Neural cell (in vitro differentiated cells): ENCODE data around the gene IFFO2. TPM values are rescaled to one million over a fixed set of nuclear protein-coding genes. Genes with fewer than 3 reads are reported as not detected.

ENCODE experiments used
- H2AFZ ChIP-seq: fragments of 200-600, 300-800 bp; sonication (generic), shearing (Covaris generic); 2 replicates; pipeline ENCODE4 v1.6.0; 2014; ENCODE audit warnings: low read depth, mild to moderate bottlenecking, antibody characterized with exemption, low read length, moderate library complexity
- H3F3A ChIP-seq: fragments of 200-600 bp; shearing (Covaris generic); 2 replicates; pipeline ENCODE4 v1.6.1; 2016; ENCODE audit warnings: mild to moderate bottlenecking, moderate library complexity, mixed read lengths, antibody characterized with exemption, low read length; ENCODE audit not compliant: insufficient read depth, poor library complexity, severe bottlenecking
- H3K27ac ChIP-seq: fragments of 200-600, 300-800 bp; sonication (generic), shearing (Covaris generic); 2 replicates; pipeline ENCODE4 v1.5.1; 2014; ENCODE audit warnings: mild to moderate bottlenecking, low read length, moderate library complexity
- H3K27me3 ChIP-seq: fragments of 300-800, 200-600 bp; sonication (generic), shearing (Covaris generic); 2 replicates; pipeline ENCODE4 v1.6.0; 2014; ENCODE audit warnings: mild to moderate bottlenecking, low read depth, low read length, moderate library complexity; ENCODE audit not compliant: insufficient read depth
- H3K36me3 ChIP-seq: fragments of 300-800, 200-600 bp; sonication (generic), shearing (Covaris generic); 2 replicates; pipeline ENCODE4 v1.5.1; 2014; ENCODE audit warnings: mild to moderate bottlenecking, antibody characterized with exemption, low read length, moderate library complexity; ENCODE audit not compliant: insufficient read depth
- H3K4me2 ChIP-seq: fragments of 300-800, 200-600 bp; sonication (generic), shearing (Covaris generic); 2 replicates; pipeline ENCODE4 v1.6.0; 2014; ENCODE audit warnings: mild to moderate bottlenecking, low read length
- H3K4me3 ChIP-seq: fragments of 300-800, 200-600 bp; sonication (generic), shearing (Covaris generic); 2 replicates; pipeline ENCODE4 v1.5.1; 2014; ENCODE audit warnings: mild to moderate bottlenecking, low read length, moderate library complexity
- H3K79me2 ChIP-seq: fragments of 200-600 bp; shearing (Covaris generic); replicated peaks from 2 replicates; pipeline ENCODE4 v1.6.0; 2014; ENCODE audit warnings: mild to moderate bottlenecking, low read length, moderate library complexity; ENCODE audit not compliant: insufficient read depth
- H3K9ac ChIP-seq: fragments of 300-800, 200-600 bp; sonication (generic), shearing (Covaris generic); 2 replicates; pipeline ENCODE4 v1.6.1; 2016; ENCODE audit warnings: mild to moderate bottlenecking, low read length, mixed read lengths
- H3K9me2 ChIP-seq: fragments of 200-600 bp; shearing (Covaris generic); 2 replicates; pipeline ENCODE4 v1.6.1; 2016; ENCODE audit warnings: mild to moderate bottlenecking, low read length, mixed read lengths; ENCODE audit not compliant: insufficient read depth
- H3K9me3 ChIP-seq: fragments of 200-600, 300-800 bp; sonication (generic), shearing (Covaris generic); 2 replicates; pipeline ENCODE4 v1.6.1; 2016; ENCODE audit warnings: mild to moderate bottlenecking, mixed run types, low read length, moderate library complexity, mixed read lengths
- H4K20me1 ChIP-seq: fragments of 200-600 bp; shearing (Covaris generic); 2 replicates; pipeline ENCODE4 v1.6.1; 2016; ENCODE audit warnings: mild to moderate bottlenecking, mixed run types; ENCODE audit not compliant: insufficient read depth
- CTCF ChIP-seq: fragments of 450-650 bp; IDR thresholded peaks from 2 replicates; pipeline ENCODE4 v1.5.1; 2014; ENCODE audit warnings: antibody characterized with exemption, mild to moderate bottlenecking, moderate library complexity; ENCODE audit not compliant: poor library complexity, severe bottlenecking
- EP300 ChIP-seq: fragments of 450-650 bp; conservative IDR thresholded peaks from 2 replicates; pipeline ENCODE4 v1.6.1; 2014; ENCODE audit warnings: antibody characterized with exemption, mild to moderate bottlenecking, moderate library complexity; ENCODE audit not compliant: poor library complexity, severe bottlenecking
- EZH2 ChIP-seq: fragments of 200-600, 300-800 bp; shearing (Covaris generic), sonication (generic); IDR thresholded peaks from 2 replicates; pipeline ENCODE4 v1.6.1; 2014; ENCODE audit warnings: antibody characterized with exemption, low read length, borderline replicate concordance, mild to moderate bottlenecking; ENCODE audit not compliant: insufficient read depth, poor library complexity, severe bottlenecking
- MXI1 ChIP-seq: fragments of 450-650 bp; conservative IDR thresholded peaks from 2 replicates; pipeline ENCODE4 v1.6.1; 2014; ENCODE audit warnings: antibody characterized with exemption, mild to moderate bottlenecking; ENCODE audit not compliant: poor library complexity, severe bottlenecking
- POLR2AphosphoS5 ChIP-seq: IDR thresholded peaks from 2 replicates; pipeline ENCODE4 v1.6.1; 2012
- RAD21 ChIP-seq: fragments of 450-650 bp; conservative IDR thresholded peaks from 2 replicates; pipeline ENCODE4 v1.6.1; 2014; ENCODE audit warnings: antibody characterized with exemption, mild to moderate bottlenecking, moderate library complexity
- REST ChIP-seq: IDR thresholded peaks from 2 replicates; pipeline ENCODE4 v1.6.1; 2012; ENCODE audit warnings: borderline replicate concordance
- SMC3 ChIP-seq: fragments of 450-650 bp; conservative IDR thresholded peaks from 2 replicates; pipeline ENCODE4 v1.6.1; 2014; ENCODE audit warnings: antibody characterized with exemption, mild to moderate bottlenecking, moderate library complexity; ENCODE audit not compliant: poor library complexity
- TAF1 ChIP-seq: IDR thresholded peaks from 2 replicates; pipeline ENCODE4 v1.6.1; 2012; ENCODE audit warnings: low read depth
- polyA plus RNA-seq: library from polyadenylated mRNA; depleted of rRNA; stranded (reverse); fragments of >200 nt; gene quantifications from 2 replicates; pipeline ENCODE4 v1.2.3, GENCODE V29; 2014

The IFFO2 gene
- polyA plus RNA-seq, 1 donor from 2014 or later, result 2.6 TPM

GRCh38 chr1:18954270-18955071 is 2.0 kb downstream of the IFFO2 start:
- H3F3A ChIP-seq, result no peaks in the 10 kb centered on the region
- no peak overlapping the region for H3K27ac ChIP-seq
- peaks cover 15% of the 10 kb centered on the region for H3K27me3 ChIP-seq

More at GRCh38 chr1:18954270-18955071, 2.0 kb downstream of the IFFO2 start:
- no peaks in the 10 kb centered on the region for H3K9me3 ChIP-seq
- no peaks in the 10 kb centered on the region for H3K9me2 ChIP-seq
- TF ChIP-seq EZH2 (no peak), SMC3 (no peak), CTCF (no peak), MXI1 (no peak), RAD21 (no peak), TAF1 (no peak), POLR2AphosphoS5 (no peak), EP300 (no peak), REST (no peak)
- no peaks in the 10 kb centered on the region for H4K20me1 ChIP-seq
- no peaks in the 10 kb centered on the region for H3K36me3 ChIP-seq
- peaks cover 4% of the 10 kb centered on the region for H3K79me2 ChIP-seq
- H3K4me2 ChIP-seq, result no peak overlapping the region
- H3K9ac ChIP-seq, result no peak overlapping the region
- no peak overlapping the region for H2AFZ ChIP-seq
- peak overlapping the region; percentile 86 for H3K4me3 ChIP-seq
